GM12875 (cell line): ENCODE results near the gene SPACA7.

Experiments used
- H3K4me3 ChIP-seq: one replicate; pipeline ENCODE4 v1.5.1; 2011; ENCODE audit warnings: low read depth, low read length, control low read depth
- CTCF ChIP-seq: IDR thresholded peaks from 2 replicates; pipeline ENCODE4 v1.5.1; 2011; ENCODE audit warnings: low read depth, mild to moderate bottlenecking, control low read depth, inconsistent platforms, low read length, moderate library complexity, borderline replicate concordance; ENCODE audit not compliant: insufficient read depth

The SPACA7 gene

GRCh38 chr13:112343591-112343990 is 32.6 kb upstream of the SPACA7 start:
- no peak for TF ChIP-seq CTCF
- no peak overlapping the region for H3K4me3 ChIP-seq

GRCh38 chr13:112345826-112346172 is 30.4 kb upstream of the SPACA7 start:
- H3K4me3 ChIP-seq: no peak overlapping the region
- no peak for TF ChIP-seq CTCF

GRCh38 chr13:112346173-112346898 is 29.8 kb upstream of the SPACA7 start:
- TF ChIP-seq CTCF: no peak
- no peak overlapping the region for H3K4me3 ChIP-seq

- TF ChIP-seq CTCF: no peak
- no peak overlapping the region for H3K4me3 ChIP-seq
Observed at GRCh38 chr13:112346899-112347229, 29.3 kb upstream of the SPACA7 start.

GRCh38 chr13:112347986-112348385 is 28.2 kb upstream of the SPACA7 start:
- no peak overlapping the region for H3K4me3 ChIP-seq
- no peak for TF ChIP-seq CTCF

- TF ChIP-seq CTCF: no peak
- no peak overlapping the region for H3K4me3 ChIP-seq
Observed at GRCh38 chr13:112348642-112349345, 27.4 kb upstream of the SPACA7 start.

- no peak for TF ChIP-seq CTCF
- H3K4me3 ChIP-seq: no peak overlapping the region
Observed at GRCh38 chr13:112349681-112350080, 26.5 kb upstream of the SPACA7 start.
